NCI-H146 treated with DMSO at 0.1 percent for 48 hours (cell line): ENCODE results near the gene SHISA8.
"Not testable (repeated sequence)": the region's sequence is repeated elsewhere in the genome, so short reads cannot be mapped to it uniquely, and the experiment has no call there.

Experiments
- DNase-seq: peaks from one replicate; lab custom pipeline; 2025; ENCODE audit not compliant: unreplicated experiment; lab: John Stamatoyannopoulos, UW

SHISA8 gene

DNA sequence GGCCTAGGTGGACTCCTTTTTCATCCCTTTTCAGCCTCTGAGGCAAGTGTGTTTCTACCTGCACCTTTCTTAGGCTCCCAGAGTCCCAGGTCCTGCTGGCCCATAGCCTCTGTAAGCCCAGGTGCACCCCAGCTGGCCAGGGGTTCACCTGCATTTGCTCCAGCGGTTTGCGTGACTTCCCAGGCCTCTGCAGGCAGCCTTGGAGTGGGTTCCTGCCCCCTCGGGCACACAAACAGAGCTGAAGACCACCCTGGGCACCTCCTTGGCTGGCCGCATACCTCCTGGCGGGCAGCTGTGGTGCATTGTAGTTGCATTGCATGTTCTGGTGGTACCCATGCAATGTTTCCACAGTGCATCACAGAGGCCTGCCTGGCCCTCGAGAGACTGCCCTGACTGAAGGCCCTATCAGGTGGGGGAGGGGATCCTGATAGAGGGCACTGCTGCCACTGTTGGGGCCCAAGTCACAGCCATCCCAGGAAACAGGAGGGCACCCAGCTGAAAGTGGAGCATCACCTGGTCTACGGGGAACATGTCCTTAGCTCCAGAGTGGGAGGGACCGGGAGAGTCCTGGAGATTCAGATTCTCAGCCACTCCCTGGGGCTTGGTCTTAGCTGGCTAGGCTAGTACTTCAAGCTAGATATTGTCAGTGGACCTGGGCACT, 14.1 kb downstream of the SHISA8 start:
- DNase-seq = no peak

DNA sequence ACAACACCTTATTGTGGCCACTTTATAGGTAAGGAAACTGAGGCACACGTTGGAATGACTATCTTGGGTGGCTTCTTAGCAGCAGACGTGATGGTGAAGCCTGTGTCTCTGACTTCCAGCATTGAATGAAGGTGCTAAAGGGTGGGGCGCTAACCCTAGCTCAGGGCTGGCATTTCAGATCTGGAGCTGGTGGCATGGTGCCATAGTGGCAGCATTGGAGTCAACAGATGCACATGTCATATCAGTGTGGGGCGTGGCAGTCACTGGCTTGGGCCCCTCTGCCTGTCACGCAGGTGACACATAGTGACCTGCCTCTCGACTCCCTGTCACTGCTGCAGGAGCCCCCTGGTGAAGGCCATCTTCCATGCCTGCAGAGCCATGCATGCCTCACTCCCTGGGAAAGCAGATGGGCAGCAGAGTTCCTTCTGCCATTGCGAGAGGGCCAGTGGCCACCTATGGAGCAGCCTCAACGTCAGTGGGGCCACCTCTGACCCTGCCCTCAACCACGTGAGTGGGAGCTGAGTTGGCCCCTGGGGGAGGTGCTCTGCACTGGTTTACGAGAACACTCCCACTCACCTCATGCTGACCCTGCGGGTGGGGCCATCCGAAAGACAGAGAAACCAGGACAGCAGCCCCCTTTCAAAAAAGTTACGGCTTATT, 14.8 kb downstream of the SHISA8 start:
- no peak for DNase-seq

DNA sequence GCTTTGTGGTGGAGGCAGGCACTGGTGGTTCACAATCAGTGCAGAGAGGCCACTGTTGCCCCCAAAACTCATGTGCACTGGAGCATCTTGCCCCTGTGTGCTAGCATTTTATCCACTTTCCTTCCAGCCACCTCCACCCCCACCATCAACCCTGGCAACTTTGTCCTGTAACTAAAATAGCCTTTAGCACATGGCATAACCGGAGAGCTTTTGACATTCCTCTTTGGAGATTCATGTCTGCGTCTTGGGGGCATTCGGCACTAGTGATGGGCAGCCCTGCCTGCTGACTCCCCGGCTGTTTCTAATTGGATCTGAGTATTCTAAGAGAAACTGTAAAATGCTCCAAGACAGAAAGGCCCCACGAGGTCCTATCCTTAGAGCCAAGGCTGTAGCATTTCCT, 15.8 kb downstream of the SHISA8 start:
- no peak for DNase-seq

DNA sequence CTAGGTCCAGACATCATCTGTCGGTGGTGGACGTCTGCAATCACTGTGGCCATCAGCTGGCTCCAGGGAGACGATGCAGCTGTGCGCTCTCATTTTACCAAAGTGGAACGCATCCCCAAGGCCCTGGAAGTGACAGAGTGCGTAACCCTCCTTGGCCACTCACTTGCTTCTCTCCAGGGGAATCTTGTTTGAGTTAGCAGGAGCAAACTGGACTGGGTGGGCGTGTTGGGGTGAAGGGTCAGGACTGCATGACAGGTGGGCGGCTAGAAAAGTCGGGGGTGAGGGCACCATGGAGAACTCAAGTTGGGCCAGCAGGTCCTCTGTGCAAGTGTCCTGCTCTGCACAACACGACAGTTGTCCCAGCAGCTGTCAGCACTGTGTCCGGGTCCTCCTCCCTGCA, 16.2 kb downstream of the SHISA8 start:
- DNase-seq = no peak

DNA sequence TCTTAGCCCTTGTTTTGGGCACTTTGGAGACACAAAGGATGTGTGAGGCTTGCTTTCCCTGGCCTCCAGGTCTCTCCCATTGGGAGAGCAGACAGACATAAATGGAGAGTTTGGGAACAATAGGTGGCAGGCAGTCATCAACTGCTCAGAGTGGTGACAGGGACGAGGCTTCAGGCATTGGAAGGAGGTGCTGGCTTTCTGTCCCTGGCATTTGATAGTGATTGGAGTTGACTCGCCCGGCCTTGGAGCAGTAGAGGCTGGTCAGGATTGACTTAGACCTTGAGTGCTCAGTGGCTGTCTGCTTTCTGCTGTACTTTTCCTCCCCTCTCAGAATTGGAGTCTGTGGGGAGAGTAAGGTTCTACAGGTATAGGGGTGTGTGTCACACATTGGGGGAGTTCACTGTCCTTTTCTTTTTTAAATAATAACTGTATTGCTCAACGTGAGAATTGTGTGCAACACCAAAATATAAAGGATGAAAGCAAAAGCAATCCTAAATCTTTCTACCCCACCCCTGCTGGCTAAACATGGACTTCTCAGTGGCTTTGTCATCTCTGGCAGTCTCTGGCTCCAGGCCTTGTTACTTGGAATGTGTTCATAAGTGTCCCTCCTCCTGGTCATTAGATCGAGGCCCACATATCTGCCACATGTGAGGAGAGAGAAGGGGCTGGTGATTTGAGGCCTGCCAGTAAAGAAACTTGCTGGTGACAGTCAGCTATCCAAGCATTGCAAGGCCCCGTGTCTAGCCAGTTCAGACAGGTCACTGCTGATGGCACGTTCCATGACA, 21.1 kb downstream of the SHISA8 start:
- DNase-seq = no peak

DNA sequence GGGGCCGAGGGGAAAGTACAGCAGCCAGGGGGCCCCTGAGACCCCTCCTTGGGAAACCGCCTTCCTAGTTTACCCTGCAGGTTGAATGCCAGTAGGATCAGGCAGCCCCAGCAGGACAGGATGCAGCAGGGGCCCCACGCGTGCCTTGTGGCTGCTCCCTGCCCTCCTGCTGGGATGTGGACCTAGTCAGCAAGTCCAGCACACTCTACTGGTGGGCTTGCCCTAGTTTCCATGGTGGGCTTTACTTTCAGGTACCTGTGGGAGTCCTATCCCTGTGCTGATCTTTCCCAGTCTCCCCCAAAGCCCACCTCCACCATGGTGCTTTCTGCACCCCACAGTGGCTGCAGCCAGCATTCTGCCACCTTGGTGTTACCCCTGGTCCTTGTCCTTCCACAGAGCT, 22.2 kb downstream of the SHISA8 start:
- no peak for DNase-seq

DNA sequence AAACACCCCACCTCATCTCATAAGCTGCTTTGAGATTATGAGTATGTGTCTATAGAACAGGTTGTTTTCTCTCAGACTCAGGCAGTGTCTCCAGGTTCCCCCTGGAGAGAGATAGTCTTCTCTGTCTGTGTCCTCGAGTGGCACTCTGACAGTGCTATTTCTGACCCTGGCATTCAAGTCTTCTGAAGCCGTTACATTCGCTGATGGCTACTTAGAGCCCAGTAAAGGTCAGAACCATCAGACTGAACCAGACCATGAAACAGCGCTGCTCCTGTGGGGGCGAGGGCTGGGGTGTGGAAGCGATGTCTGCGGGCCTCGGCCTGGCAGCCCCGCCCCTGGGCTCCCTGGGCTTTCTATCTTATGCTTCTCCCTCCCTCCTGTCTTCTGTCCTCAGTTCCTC, 23.5 kb downstream of the SHISA8 start:
- no peak for DNase-seq

DNA sequence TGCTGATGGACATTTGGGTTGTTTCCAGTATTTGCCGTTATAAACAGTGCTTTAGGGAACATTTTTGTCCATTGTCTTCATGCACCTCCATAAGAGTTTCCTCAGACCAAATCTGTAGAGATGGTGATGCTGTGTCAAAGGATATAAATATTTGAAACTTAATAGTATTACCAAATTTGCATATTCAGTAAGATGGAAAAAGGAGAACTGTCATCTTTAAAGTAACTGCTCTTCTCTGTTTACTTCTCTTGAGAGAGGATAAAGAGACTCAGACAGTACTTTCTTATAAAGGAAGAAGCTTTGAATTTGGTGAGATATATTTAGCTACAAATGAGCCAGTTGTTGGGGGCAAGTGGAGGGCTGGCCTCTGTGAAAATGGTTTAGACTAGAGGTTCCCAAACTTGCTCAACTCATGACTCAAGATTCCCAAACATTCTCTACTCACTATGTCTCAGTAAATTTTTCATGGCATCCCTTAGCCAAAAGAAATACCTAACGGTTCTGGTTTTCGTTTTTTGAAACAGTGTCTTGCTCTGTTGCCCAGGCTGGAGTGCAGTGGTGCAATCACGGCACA, 26.2 kb downstream of the SHISA8 start:
- no peak for DNase-seq

DNA sequence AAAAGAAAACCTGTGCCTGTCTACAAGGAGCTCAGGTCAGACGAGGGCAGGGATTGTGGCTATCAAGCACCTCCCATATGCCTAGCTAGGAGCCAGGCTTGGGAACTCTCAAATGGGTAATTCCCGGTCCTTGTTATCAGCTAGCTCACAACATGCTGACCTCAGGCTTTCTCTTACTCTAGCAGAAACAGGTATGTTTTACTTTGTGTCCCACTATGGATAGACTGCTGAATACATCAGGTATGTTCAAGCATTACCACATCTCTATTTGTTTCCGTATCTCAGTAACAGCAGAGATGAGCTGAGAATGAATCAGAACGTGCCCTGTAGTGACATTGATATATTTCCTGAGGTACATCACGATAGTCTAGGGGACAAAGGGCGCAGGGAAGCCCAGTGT, 29.4 kb downstream of the SHISA8 start:
- DNase-seq = no peak

DNA sequence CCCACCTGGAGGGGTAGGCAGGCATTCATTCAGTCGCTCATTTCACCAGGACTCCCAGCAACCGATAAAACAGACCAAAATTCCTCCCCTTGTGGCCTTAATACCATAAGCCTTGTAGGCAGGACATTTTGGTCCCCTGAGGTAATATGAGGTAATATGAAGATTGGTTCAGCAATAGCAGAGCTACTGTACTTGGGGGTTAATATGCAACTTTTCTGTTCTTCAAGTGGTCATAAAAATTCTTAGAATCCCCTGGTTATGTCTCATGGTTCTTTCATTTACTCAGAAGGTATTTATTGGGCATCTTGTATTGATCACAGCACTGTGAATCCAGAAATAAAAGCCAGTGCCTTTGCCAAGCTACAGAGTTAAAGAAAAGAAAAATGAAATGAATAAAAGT, 29.8 kb downstream of the SHISA8 start:
- DNase-seq = no peak

DNA sequence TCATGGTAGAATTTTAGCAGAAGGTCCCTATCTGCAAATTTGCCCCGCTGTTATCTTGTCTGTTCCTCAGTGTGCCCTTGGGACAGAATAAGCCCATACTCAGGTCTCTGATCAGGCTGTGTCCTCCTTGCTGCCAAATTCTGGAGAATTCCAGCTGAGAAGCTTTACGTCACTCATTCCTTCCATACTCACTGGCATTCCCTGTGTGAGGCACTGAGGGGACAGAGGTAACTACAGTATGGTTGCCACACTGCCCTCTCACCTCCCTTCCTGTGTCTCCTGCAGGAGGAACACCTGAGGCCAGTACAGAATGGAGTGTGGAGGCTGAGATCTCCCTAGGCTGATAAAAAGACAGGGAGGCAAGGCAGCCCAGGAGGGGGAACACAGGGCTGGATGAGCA, 31.5 kb downstream of the SHISA8 start:
- no peak for DNase-seq

DNA sequence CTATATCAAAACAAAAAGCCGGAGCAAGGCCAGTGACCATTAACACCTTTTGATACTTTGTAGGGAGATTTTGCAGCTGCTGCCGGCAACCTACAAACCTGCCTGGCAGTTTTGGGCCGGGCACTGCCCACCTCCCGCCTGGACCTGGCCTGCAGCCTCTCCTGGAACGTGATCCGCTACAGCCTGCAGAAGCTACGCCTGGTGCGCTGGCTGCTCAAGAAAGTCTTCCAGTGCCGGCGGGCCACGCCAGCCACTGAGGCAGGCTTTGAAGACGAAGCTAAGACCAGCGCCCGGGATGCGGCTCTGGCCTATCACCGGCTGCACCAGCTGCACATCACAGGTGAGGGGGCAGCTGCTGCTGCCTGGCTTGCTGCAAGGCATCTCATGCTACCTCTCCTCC, 34.2 kb downstream of the SHISA8 start:
- DNase-seq = no peak

DNA sequence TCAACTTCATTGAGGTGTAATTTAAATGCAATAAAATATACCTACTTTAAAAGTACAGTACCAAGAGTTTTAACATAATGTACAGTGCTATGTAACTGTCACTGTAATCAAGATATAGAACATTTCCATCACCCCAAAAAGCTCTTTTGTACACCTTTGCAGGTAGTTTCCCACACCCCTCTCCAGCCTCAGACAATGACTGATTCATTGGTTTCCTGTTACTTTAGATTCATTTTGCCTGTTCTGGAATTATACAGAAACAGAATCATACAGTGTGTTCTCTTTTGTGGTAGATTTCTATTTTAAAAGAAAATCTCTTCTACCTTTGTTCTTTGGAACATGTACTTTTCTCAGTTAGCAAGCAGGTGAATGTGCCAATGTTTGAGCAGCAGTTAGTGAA, 38.2 kb downstream of the SHISA8 start:
- DNase-seq = no peak

DNA sequence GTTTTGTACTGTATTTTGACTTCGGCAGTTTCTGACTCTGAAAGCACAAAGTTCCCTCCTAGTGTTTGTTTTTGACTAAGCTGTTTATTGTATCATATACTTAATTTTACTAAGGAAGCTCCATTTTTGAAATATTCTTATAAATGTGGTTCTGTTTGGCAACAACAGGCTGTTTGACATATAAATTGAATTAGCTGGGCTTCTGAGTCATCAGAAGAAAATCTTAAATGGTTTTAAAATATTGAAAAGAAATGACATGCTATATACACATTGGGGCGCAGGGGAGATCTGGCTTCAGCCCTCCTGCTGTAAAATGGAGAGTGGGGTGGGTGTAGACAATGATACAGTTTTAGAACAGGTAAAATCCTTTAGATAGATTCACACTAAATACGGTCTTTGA, 38.6 kb downstream of the SHISA8 start:
- no peak for DNase-seq

DNA sequence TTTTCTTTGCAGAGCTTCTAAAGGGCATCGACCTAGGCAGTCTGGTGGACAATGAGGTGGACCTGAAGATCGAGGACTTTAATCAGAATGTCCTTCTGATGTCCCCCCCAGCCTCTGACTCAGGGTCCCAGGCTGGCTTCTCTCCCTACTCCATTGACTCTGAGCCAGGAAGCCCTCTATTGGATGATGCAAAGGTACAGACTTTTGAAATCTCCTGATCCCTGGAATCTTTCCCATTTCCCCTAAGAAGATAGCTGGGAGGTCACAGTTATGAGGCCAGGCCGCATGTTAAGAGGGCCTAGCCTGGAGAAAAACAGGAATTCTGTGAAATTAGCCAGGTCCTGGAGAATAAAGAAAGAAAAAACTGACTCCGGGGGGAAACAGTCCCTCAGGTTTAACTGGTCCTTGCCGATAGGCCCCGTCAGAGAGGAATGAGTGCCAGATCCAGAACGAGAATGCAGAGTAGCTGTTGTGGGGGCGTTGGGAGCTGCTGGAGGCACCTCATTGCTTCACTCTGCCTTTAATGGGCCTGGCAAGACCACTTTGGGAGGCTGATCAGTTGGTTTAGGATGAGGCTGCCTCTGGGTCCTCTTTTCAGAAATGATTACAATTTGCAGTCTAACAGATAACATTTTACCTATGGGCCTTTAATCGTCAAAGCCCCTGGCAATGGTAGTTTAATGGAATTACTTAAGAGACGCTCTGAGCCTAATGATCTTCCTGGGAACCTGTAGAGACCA, 39.2 kb downstream of the SHISA8 start:
- DNase-seq = no peak

DNA sequence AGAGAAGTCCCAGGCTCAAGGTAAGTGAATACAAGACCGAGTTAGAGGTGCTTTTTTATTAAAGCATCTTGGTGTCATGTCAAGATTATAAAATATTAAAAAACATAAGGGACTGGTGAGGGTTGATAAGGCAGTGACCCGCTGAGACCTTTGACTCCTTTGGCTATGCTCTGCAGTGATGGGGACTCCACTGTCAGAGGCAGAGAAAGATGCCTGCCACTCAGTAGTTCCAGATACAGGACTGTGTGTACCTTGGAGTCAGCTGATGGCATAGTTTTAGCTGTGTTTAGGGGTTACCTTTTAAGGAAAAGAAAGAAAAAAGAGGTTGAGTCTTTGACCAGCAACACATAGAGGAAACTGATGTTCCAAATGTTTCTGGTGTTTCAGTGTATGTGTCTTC, 40.8 kb downstream of the SHISA8 start:
- no peak for DNase-seq

DNA sequence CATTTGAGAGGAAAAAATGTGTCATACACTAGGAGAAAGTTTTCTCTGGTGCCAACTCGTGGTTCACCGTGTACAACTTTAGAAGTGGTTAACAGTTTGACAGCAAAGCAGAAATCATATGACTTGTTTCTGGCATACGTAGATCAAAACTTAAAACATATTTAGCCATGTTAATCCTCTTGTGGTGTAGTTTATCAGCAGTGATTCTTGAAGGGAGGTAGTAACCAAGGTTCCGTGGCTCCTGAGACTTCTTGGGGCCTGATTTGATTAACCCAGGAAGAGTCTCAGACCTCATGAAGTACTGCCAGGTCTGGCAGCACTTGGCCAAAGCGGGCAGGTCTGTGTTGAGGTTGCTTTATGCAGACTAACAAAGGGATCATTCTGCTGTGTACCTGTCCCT, 41.5 kb downstream of the SHISA8 start:
- no peak for DNase-seq

DNA sequence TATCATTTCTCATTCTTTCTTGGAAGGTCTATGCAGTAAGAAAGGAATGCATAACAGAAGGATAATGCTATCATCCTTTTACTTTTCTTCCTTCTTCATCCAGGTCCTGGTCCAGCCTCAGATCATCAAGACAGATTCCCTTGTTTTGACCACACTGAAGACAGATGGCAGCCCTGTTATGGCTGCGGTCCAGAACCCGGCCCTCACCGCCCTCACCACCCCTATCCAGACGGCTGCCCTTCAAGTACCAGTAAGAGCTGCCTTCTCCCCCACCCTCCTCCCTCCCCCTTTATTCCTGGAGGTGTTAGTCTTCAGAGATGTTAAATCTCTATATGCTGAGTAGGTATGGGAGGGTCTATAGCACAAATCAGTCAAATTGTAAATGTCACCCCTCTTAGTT, 44.1 kb downstream of the SHISA8 start:
- DNase-seq = no peak

DNA sequence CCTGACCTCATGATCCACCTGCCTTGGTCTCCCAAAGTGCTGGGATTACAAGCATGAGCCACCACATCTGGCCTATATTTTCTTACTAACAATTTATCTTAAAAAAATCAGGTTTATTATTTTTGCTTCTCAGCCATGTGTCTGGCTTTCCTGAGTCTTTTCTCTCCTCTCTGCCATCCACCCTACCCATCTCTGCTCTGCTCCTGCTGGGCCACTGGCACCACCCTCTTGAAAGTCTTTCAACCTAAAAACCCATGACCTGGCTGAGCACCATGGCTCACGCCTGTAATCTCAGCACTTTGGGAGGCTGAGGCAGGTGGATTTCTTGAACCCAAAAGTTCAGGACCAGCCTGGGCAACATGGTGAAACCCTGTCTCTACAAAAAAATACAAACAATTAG, 44.8 kb downstream of the SHISA8 start:
- not testable (repeated sequence) for DNase-seq

DNA sequence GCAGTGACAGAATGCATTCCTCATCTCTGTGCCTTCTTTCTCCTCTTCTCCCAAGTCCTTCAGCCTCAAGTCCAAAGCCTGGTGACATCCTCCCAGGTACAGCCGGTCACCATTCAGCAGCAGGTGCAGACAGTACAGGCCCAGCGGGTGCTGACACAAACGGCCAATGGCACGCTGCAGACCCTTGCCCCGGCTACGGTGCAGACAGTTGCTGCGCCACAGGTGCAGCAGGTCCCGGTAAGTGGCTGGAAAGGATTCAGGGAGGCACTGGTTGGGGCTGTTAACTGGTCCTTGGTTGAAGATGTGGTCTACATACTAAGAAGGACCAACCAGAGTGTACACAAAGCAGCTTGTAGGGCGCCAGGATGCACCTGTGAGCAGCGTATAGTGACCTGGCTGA, 46.3 kb downstream of the SHISA8 start:
- DNase-seq = no peak

DNA sequence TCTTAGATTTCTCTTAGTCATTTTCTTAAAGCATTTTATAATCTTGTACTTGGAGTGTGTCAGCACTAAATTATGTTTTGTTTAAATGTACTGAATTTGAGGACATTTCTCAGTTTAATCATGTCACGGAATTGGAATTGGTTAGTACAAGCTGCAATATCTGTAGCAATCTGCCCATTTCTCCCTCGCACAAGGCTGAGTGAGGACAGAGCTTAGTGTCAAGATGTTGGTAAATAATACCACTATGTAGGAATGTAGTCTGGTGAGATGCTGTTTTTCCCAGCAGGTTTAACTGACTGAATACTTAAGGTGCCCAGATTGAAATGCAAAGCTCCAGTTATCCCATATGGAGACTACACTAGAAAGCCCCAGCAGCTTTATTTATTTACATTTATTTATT, 51.4 kb downstream of the SHISA8 start:
- DNase-seq = no peak
